ENCODE results near the gene SMCO1.

DNA sequence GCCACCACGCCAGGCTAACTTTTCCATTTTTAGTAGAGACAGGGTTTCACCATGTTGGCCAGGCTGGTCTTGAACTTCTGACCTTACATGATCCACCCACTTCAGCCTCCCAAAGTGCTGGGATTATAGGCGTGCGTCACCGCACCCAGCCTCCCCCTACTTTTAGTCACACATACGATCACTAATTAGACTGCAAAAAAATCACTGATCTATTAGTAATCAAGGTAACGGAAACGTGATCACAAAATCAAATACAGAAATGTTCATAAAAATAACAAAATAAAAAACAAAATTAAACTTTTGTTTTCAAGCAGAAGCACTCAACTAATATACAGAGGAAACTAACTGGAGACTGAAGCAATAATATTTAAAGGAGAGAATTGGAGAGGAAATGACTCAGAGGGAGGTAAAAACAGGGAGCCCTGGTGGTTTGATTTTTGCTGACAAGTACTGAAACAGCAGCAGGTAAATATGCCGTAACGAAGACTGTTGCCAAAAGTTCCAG, 48.6 kb upstream of the SMCO1 start:
- TF ChIP-seq, protein P1, sequence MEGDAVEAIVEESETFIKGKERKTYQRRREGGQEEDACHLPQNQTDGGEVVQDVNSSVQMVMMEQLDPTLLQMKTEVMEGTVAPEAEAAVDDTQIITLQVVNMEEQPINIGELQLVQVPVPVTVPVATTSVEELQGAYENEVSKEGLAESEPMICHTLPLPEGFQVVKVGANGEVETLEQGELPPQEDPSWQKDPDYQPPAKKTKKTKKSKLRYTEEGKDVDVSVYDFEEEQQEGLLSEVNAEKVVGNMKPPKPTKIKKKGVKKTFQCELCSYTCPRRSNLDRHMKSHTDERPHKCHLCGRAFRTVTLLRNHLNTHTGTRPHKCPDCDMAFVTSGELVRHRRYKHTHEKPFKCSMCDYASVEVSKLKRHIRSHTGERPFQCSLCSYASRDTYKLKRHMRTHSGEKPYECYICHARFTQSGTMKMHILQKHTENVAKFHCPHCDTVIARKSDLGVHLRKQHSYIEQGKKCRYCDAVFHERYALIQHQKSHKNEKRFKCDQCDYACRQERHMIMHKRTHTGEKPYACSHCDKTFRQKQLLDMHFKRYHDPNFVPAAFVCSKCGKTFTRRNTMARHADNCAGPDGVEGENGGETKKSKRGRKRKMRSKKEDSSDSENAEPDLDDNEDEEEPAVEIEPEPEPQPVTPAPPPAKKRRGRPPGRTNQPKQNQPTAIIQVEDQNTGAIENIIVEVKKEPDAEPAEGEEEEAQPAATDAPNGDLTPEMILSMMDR (IDR thresholded peaks at IDR 0.05 in 4 of 5, conservative IDR thresholded peaks at IDR 0.05 in 1 of 5), result no peak
- no peak for TF ChIP-seq POLR2A (IDR thresholded peaks at IDR 0.05)
